Ectodermal cell (in vitro differentiated cells): ENCODE measurements around the gene WDFY3.

ENCODE experiments used
- H3K27ac ChIP-seq: 2 replicates; pipeline ENCODE4 v1.7.0; 2013; ENCODE audit warnings: mild to moderate bottlenecking, low read depth, low read length; ENCODE audit not compliant: insufficient read depth, poor library complexity, severe bottlenecking
- H3K27me3 ChIP-seq: 2 replicates; pipeline ENCODE4 v1.7.0; 2013; ENCODE audit warnings: mild to moderate bottlenecking, low read length; ENCODE audit not compliant: insufficient read depth, control insufficient read depth, poor library complexity, severe bottlenecking
- H3K36me3 ChIP-seq: one replicate; pipeline ENCODE4 v1.7.0; 2013; ENCODE audit warnings: low read length; ENCODE audit not compliant: control insufficient read depth, insufficient read depth
- H3K4me1 ChIP-seq: one replicate; pipeline ENCODE4 v1.7.0; 2013; ENCODE audit warnings: low read length; ENCODE audit not compliant: control insufficient read depth, insufficient read depth
- H3K4me3 ChIP-seq: 2 replicates; pipeline ENCODE4 v1.7.0; 2013; ENCODE audit warnings: low read depth, low read length, control low read depth; ENCODE audit not compliant: insufficient read depth
- H3K9me3 ChIP-seq: 2 replicates; pipeline ENCODE4 v1.7.0; 2013; ENCODE audit warnings: mild to moderate bottlenecking, low read length, moderate library complexity; ENCODE audit not compliant: control insufficient read depth
- WGBS, 2 experiments: methylation state at CpG; one replicate each; pipeline ENCODE4 v1.1.7; 2013; ENCODE audit warnings: missing lambda C conversion rate in 2 of 2; 5-methylcytosine and 5-hydroxymethylcytosine counted together

WDFY3 gene

GRCh38 chr4:84786478-84786877 is 180.0 kb downstream of the WDFY3 start:
- Histone ChIP-seq H3K36me3 (peaks cover 15% of the 10 kb centered on the region), H3K27ac (no peak overlapping the region), H3K4me1 (no peaks in the 10 kb centered on the region), H3K27me3 (no peaks in the 10 kb centered on the region), H3K9me3 (no peaks in the 10 kb centered on the region), H3K4me3 (no peak overlapping the region)
- WGBS, 2 experiments, result 97 to 100% methylated on average over 1 of the region's 1 CpG

GRCh38 chr4:84782517-84782916 is 184.0 kb downstream of the WDFY3 start:
- no peaks in the 10 kb centered on the region for H3K27me3 ChIP-seq
- no peak overlapping the region for H3K27ac ChIP-seq
- peaks cover 14% of the 10 kb centered on the region for H3K36me3 ChIP-seq
- no peaks in the 10 kb centered on the region for H3K4me1 ChIP-seq
- no peaks in the 10 kb centered on the region for H3K9me3 ChIP-seq
- 95 to 100% methylated on average over 4 of the region's 4 CpGs for WGBS, 2 experiments
- no peak overlapping the region for H3K4me3 ChIP-seq

- Histone ChIP-seq H3K36me3 (peaks cover 9% of the 10 kb centered on the region), H3K9me3 (no peaks in the 10 kb centered on the region), H3K4me3 (no peak overlapping the region), H3K27me3 (no peaks in the 10 kb centered on the region), H3K27ac (no peak overlapping the region), H3K4me1 (no peaks in the 10 kb centered on the region)
- 43 to 71% methylated on average over 1 of the region's 3 CpGs for WGBS, 2 experiments
These were observed 185.8 kb downstream of the WDFY3 start for GRCh38 chr4:84780719-84781118.

- H3K27me3 ChIP-seq, result no peaks in the 10 kb centered on the region
- no peak overlapping the region for H3K4me3 ChIP-seq
- H3K27ac ChIP-seq, result no peak overlapping the region
- no peaks in the 10 kb centered on the region for H3K9me3 ChIP-seq
- peaks cover 7% of the 10 kb centered on the region for H3K36me3 ChIP-seq
- no peaks in the 10 kb centered on the region for H3K4me1 ChIP-seq
These were observed 188.4 kb downstream of the WDFY3 start for GRCh38 chr4:84778041-84778440.

- Histone ChIP-seq H3K4me3 (no peak overlapping the region), H3K36me3 (peaks cover 5% of the 10 kb centered on the region), H3K27ac (no peak overlapping the region), H3K27me3 (no peaks in the 10 kb centered on the region), H3K9me3 (no peaks in the 10 kb centered on the region), H3K4me1 (no peaks in the 10 kb centered on the region)
- 95 to 99% methylated on average over 3 of the region's 3 CpGs for WGBS, 2 experiments
These were observed 199.3 kb downstream of the WDFY3 start for GRCh38 chr4:84767168-84767567.

- peaks cover 14% of the 10 kb centered on the region for H3K36me3 ChIP-seq
These were observed 213.0 kb downstream of the WDFY3 start for GRCh38 chr4:84753321-84753972.

GRCh38 chr4:84751707-84752106 is 214.8 kb downstream of the WDFY3 start:
- Histone ChIP-seq H3K36me3 (peaks cover 14% of the 10 kb centered on the region), H3K27me3 (no peaks in the 10 kb centered on the region), H3K4me3 (no peak overlapping the region), H3K27ac (no peak overlapping the region), H3K4me1 (no peaks in the 10 kb centered on the region), H3K9me3 (no peaks in the 10 kb centered on the region)
- 93 to 96% methylated on average over 2 to 4 of the region's 4 CpGs for WGBS, 2 experiments

More at GRCh38 chr4:84753321-84753972, 213.0 kb downstream of the WDFY3 start:
- Histone ChIP-seq H3K27me3 (no peaks in the 10 kb centered on the region), H3K9me3 (no peaks in the 10 kb centered on the region), H3K4me3 (no peak overlapping the region), H3K27ac (no peak overlapping the region), H3K4me1 (no peaks in the 10 kb centered on the region)
- WGBS, 2 experiments, result 93 to 96% methylated on average over 7 of the region's 7 CpGs

GRCh38 chr4:84750960-84751283 is 215.6 kb downstream of the WDFY3 start:
- Histone ChIP-seq H3K9me3 (no peaks in the 10 kb centered on the region), H3K27ac (no peak overlapping the region), H3K27me3 (no peaks in the 10 kb centered on the region), H3K4me1 (no peaks in the 10 kb centered on the region), H3K36me3 (peaks cover 14% of the 10 kb centered on the region), H3K4me3 (no peak overlapping the region)
- WGBS, 2 experiments, result 98 to 100% methylated on average over 3 of the region's 3 CpGs

- Histone ChIP-seq H3K9me3 (no peaks in the 10 kb centered on the region), H3K4me3 (no peak overlapping the region), H3K36me3 (peaks cover 14% of the 10 kb centered on the region), H3K4me1 (no peaks in the 10 kb centered on the region), H3K27ac (no peak overlapping the region), H3K27me3 (no peaks in the 10 kb centered on the region)
- WGBS, 2 experiments, result 88% methylated on average over 1 of the region's 1 CpG; no CpG with 5 or more reads in 1 of the 2 experiments
These were observed 216.1 kb downstream of the WDFY3 start for GRCh38 chr4:84750260-84750959.

GRCh38 chr4:84740057-84740456 is 226.4 kb downstream of the WDFY3 start:
- Histone ChIP-seq H3K27me3 (no peaks in the 10 kb centered on the region), H3K27ac (no peak overlapping the region), H3K4me3 (no peak overlapping the region), H3K4me1 (no peaks in the 10 kb centered on the region), H3K9me3 (no peaks in the 10 kb centered on the region), H3K36me3 (peaks cover 10% of the 10 kb centered on the region)
- WGBS, 2 experiments, result 79 to 94% methylated on average over 2 of the region's 2 CpGs
